Ovary (tissue), 3 donors: ENCODE measurements around the gene CH25H.

ENCODE experiments used
- CTCF ChIP-seq, 3 donors: fragments of 450-650 bp in 2 of 3; fragments of 200-600 bp in 1 of 3; IDR thresholded peaks; one replicate each; pipeline versions ENCODE4 v1.5.1 to v1.8.0; 2016 to 2022; ENCODE audit warnings: antibody characterized with exemption in 3 of 3, mild to moderate bottlenecking in 1 of 3
- EP300 ChIP-seq: sonication (generic); formaldehyde crosslinking; IDR thresholded peaks from one replicate; pipeline ENCODE4 v1.6.1; 2017; ENCODE audit warnings: antibody characterized with exemption
- POLR2A ChIP-seq: fragments of 450-650 bp; IDR thresholded peaks from one replicate; pipeline ENCODE4 v1.6.1; 2017; ENCODE audit warnings: antibody characterized with exemption, mild to moderate bottlenecking, moderate library complexity
- donor health status: DM: no; HTN: no; CAD: no.

DNA sequence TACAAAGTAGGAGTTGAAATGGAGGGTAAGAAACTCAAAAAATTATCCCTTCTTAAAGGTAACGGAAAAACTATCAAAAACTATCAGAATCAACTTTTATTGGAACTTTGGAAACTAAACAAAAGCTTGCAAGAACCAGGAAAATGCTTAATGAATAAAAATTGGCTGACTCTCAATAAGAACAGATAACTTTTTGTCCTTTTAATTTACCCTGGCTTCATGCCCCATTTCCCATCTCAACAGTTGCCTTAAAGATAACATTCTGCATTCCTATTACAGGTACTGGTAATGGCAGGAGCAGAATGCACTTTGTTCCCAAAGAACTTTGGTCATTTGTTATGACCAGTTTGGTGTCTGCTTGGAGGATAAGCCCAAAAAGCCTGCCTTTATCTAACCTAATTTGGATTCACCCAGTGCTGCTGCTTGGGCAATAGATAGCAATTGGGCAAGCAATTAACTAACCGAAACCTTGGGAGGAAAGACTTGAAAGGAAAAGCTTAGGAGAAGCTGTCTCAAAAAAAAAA lies 17.8 kb downstream of the CH25H start:
- TF ChIP-seq CTCF (IDR thresholded peaks at IDR 0.05): no peak
- no peak for TF ChIP-seq POLR2A
- TF ChIP-seq EP300: no peak
